HG03520 (cell line): ENCODE measurements around the gene MEF2C.
A peak's percentile ranks its signal among the peaks of the same experiment; 100 is the strongest.

ENCODE experiments used
- ATAC-seq: cut with Tn5 transposase; IDR thresholded peaks from one replicate; pipeline ENCODE4 v1.9.1; 2021; ENCODE audit warnings: mild to moderate bottlenecking, moderate library complexity; ENCODE audit not compliant: unreplicated experiment

Gene MEF2C

DNA sequence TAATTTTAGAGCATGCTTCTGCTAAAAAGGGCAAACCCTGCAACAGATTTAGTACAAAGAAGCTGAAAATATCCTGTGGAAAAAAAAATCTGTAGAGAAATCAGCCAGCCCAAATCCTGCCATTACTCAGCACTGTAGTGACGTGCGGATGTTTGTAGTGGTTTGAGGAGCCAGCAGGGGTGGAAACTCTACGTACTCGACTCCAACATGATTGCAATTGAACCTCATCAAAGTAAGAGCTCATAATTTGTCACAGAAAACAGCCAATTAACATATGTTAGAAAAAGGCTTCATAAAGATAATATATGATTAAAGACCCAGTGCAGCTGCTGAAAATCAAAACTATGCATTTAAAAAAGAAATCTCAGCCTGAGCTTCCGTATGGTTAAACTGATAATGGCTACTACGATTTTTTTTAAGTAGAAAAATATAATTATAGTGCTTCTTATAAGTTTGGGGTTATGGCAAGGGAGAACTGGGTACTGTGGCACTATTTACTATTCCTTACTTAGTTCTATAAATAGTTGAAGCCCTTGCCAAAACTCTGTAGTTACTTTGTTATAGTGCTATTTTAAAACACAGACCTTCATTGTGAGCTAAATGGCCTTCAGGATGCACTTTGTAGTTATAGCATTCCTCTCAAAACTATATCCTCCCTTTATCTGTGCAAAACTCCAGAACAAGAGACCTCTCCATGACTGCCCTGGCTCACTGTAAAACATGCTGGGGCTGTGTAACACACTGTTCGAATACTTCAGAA is 49.4 kb downstream of the MEF2C start:
- peak; percentile 35 for ATAC-seq

DNA sequence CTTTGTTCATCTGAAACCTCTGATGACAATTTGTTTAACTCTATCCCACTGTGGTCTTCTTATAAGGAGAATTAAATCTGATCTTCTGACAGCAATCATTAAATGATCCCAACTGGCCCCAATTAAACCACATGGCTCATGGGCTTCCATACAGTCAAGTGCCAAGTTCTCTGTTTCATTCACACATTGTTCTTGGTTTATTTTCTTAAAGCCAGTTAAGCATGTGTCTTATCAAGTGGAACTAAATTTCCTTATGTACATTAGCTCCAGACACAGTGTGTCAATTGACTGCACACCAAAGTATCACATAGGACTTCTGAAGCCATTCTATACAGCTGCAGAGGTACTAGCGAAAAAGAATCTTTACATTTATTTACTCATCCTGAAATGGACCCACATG is 51.2 kb downstream of the MEF2C start:
- ATAC-seq: no peak

DNA sequence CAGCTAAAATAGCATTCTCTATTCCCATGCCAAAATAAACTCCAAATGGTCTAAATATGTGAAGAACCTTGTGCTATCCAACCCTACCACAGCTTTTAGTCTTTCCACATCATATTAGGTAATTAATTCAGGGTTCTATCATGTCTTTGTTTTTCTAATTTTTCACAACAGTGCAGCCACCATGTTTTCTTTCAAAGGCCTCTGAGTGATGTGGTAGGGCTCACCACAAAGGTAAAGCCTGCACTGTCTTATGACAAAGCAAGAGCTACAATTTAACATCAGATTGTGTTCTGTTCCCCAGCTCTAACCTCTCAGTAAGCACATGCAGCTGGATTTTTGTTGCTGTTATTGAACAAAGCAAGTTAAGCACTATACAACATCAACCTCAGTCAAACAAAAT is 52.4 kb downstream of the MEF2C start:
- ATAC-seq: peak; percentile 26

DNA sequence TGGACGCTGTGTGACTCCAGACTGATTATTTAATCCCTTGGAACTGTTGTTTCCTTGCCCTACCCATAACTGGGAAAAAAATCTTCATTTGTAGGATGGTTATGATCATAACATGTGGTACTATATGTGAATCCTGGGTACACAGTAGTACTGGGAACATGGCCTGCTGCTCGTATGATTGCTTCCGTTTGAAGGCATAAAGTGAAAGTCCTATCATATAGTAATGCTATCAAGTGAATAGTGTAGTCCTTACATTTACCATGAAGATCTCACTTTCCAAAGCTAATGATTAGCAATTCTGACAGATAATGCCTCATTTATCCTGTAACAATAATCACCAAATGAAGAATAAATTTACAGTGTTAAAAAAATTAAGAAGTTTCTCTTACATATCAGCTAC is 53.2 kb downstream of the MEF2C start:
- no peak for ATAC-seq

DNA sequence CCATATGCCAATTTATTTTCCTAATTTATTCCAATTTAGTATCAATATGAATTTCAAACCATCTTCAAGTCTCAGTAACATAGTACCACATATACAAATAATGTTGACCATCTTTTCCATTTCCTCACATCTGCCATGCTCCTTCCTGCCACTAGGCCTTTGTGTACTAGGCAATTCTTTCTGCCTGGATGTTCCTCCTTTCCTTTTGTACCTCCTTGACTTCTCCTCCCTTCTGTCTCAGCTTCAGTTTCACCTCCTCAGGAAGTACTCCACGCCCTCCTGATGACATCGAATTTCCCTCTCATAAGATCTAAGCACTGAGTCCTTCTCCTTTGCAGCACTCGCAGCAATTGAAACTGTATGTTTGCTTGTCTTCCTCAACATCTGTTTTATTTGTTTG is 53.9 kb downstream of the MEF2C start:
- ATAC-seq: peak; percentile 26

DNA sequence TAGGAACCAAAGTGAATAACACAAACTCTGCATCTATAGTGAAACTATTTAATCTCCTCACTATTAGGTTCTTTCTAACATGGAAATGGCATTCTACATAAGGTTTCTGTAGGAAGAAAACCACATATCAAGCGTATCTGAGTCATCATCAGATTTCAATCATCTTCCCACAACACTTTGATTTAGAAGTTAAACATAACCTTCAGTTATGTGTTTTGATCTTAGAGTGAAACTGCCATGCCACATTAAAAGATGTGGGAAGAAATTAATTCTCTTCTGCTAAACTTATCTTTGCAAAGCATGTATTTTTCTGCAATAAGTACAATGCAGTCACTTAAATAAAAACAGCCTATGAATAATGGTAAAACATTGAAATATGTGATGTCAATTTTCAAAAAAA is 55.0 kb downstream of the MEF2C start:
- ATAC-seq: no peak

DNA sequence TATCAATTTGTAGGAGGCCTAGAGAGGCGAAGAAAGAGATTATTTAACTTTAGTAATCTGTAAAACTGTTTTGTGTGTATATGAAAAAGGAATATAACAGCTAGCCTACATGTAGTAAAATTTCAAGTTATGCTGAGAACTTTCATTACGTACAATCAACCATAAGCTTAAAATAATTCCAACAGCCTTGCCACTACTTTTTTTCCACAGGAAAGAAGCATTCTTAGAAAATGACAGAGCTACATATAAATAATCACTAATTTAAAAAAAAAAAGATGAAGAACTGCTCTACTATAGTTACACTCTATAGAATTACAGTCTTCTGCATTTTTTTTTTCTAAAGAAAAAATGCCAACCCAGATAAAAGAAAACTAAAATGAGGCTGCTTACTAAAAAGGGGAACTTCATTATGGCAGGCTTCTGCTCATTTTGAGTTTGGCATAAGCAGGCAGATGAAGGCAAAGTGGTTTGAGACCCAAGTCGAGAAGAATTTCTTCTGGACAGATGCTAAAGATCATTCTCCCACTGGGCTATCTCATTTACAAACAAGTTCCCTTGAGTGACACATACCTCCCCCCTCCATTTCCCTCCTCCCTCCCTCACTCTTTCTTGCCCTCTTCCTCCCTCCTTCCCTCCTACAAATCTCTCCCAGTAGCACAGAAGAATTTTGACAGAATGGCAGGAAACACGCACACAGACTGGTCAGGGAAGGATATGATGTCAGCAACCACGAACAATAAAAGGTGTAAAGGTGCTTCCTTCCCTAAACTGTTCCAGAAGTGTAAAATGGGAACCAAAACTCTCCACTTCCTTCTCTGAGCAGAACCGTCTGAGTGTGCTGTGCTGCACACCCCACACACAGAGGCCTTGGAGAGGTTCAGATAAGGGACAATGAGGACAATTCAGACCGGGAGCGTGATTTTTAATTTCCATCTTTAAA is 56.1 kb downstream of the MEF2C start:
- peak; percentile 44 for ATAC-seq

DNA sequence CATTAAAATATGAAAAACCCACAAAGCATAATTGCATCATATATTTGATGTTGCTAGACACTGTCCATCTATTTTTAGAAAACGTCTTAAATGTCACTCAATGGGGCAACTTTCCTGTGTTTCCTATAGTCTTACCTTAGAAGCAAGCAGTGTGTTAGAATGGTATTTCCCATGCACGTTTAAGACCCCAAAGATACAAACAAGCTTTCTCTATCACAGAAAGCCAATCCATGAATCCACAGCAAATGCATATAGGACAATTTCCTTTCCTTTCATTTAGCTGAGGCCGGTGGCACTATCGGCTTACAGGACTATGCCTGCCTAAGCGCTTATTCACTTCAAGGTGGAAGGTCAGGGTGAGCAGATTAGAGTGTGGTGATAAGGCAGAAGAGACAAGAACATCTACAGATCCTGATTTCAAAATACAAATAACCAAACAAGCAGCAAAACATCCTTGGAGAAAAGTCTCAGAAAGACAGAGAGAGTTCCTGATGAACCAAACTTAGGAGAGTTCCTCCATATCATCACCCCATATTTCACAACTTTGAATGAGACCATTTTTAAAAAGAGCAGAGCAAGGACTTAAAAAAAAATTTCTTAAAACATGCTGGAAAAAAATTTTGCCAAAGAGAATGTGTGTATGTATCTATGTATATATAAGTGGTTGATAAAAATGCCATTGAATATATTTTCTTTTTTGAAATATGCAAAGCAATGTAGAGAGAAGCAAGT is 57.2 kb downstream of the MEF2C start:
- no peak for ATAC-seq

DNA sequence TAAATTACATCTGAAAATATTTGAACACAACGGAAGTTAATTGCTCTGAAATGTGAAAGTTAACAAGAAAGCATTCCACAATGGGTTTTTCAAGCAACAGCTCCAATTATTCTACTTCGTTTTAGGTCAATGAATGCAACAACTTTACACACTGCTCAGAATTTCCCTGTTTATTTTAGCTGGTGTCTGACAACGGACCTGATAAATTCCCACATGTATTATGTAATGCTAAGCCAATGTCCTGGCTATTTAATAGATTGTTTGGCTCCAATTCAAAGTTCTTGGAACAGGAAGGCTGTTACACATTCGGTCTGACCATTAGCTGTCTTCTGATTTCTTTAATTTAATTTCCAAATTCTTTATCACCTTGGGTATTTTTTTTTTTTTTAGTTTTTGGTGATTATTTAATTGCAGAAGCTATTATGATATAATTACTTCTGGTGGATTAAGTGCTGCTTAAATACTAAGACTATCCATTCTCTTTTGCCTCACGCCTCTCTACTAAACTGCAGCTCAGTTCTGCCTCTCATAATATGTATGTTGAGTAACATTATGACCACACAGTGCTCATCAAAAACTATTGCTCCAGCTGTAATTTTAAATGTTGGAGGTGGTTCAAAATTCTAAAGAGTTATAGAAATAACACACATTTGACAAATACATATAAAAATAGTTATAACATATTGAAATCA is 57.9 kb downstream of the MEF2C start:
- no peak for ATAC-seq

DNA sequence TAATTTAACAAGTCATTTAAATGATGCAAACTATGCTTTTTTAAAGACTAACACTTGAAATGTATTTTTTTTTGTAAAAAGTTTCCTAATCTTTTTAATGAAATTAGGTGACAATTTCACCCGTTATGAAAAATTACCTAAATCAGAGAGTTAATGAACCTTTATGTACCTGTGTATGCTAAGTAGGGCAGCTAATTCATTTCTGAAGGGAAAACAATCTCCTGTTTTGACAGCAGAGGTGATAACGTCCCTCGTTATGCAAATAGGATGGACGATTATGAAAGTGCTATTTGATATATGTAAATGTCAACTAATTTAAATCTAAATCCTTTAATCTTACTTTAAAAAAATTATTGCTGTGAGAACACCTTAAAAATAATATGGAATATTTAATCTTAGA is 58.8 kb downstream of the MEF2C start:
- no peak for ATAC-seq

DNA sequence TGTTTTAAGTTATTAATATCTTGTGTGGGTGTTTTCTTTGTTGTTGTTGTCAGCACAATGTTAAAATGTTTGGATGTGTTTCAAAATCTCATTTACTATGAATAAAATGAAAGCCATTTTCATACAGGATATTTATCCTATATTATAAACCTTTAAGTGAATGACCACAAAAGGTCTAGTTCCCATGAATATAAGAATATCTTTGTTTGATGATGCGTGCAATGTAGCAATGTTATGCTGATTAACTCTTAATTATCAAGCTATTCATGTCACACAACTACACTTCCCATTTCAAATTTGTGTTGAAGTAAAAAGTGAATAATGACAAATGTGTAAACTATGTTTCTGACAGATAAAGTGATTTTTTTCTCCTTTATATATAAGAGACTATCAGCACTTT is 59.8 kb downstream of the MEF2C start:
- no peak for ATAC-seq

DNA sequence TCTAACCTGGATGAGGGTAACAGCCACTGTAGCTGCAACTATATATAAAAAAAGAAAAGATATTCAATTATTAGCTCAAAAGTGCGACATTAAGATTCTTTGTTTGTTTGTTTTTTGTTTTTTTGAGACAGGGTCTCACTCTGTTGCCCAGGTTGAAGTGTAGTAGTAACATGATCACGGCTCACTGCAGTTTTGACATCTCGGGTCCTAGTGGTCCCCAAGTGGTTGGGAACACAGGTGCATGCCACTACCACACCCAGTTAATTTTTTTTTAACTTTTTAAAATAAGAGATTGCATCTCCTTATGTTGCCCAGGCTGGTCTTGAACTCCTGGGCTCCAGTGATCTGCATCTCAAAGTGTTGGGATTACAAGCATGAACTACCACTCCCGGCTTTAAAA is 61.8 kb downstream of the MEF2C start:
- peak; percentile 37 for ATAC-seq

DNA sequence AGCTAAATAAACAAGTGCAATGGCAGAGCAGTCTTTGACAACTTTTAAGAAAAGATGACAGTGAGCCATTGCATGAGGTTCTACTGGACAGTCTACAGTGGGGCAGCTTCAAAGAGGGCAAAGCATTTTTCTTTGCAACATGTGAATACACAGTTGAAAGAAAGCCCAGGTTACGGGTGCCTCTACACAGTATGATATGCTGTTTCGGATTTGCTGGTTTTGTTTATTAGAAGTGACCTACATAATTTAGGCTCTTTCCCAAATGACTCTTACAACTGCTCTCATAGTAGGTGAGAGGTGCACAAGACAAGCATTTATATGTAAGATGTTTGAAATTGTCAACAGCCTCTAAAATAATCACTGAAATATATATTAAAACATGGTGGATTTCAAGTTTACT is 62.4 kb downstream of the MEF2C start:
- ATAC-seq: no peak

DNA sequence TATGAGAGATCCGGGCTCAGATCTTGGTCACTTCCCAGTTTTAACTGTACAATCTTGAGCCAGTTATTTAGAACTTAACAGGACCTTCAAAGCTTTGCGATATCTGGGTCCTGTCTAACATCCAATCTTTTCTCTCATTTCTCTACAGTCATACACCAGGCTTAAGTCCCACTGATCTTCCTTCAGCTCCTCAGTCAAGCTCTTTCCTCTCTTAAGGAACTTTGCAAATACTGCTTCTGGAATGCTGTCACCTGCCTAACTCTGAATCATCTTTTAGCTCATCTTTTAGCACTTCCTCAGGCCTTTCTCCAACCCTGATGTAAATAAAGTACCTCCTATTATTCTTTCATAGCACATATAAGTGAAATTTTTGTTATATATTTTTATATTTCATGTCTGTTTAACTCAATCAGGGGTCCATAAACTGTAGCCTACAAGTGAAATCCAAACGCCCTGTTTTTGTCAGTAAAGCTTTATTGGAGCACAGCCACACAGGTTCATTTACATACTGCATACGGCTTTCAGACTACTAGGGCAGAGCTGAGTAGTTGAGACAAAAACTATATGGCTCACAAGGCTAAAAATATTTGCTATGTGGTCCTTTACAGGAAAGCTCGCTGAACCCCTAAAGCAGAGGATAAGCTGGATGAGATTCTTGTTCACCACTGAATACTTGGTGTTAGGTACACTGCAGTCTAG is 63.5 kb downstream of the MEF2C start:
- no peak for ATAC-seq

DNA sequence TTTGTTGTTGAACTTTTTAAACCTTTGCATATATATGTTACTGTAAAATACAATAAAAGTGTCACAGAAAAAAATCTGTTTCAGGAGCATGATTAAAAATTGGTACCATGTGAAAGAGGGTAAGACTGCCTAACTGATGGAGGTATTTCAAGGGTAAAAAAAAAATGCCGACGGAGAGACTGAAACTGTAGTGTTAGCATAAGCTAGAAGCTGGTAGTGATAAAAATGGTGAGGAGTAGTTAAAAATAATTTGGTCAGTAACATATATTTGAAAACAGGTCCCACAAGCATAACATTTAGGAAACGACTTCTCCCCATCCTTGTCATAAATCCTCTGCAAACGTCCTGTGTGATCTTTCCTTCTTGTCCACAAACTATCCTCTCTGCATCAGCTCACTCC is 64.7 kb downstream of the MEF2C start:
- no peak for ATAC-seq

DNA sequence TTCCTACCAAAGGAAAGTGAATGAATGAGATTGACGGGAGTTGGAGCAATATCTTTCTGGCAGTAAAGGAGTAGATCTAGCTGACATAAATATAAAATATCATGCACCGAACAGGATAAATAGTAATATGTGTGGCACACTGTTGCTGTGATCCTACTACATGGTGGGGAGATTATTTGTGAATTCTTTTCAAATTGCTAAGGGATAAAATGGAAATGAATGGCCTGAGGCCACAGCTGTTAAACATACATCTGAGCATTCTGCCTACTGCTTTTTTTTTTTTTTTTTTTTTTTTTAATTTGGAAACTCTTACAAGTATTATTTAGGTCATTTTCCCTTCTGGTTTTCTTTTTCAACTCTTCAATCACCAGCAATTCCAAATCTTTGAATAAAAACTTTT is 66.8 kb downstream of the MEF2C start:
- no peak for ATAC-seq

DNA sequence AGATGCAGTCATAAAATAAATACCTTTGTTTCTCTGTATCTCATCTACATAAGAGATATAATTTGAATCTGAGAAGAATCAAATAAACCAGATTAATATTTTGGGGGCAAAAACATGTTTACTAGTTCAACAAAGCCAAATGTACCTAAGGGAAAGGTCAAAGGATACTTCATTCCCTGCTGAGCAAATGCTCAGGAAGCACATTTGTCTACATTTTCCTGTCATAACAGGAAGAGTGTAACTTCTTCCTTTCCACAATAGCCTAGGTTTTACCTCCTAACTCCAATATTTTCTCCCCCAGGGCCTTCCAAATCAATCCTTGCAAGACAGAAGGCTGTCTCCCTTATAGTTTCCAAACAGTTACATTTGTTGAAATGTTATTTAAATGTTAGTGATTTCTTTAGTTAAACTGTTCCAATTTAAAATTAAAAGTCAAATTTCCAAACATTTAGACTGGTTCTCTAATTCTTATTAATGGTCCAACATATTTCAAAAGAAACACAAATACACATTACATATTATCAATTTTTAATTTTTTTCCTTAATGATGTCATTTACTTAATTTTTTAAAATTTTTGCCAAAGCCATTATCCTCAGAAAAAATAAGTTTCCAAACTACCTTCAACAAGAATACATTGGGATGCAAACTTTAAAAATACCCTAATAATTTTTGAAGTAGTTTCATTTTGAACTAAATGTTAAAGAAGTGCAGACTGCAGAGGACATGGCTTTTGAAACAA is 67.8 kb downstream of the MEF2C start:
- ATAC-seq: no peak

DNA sequence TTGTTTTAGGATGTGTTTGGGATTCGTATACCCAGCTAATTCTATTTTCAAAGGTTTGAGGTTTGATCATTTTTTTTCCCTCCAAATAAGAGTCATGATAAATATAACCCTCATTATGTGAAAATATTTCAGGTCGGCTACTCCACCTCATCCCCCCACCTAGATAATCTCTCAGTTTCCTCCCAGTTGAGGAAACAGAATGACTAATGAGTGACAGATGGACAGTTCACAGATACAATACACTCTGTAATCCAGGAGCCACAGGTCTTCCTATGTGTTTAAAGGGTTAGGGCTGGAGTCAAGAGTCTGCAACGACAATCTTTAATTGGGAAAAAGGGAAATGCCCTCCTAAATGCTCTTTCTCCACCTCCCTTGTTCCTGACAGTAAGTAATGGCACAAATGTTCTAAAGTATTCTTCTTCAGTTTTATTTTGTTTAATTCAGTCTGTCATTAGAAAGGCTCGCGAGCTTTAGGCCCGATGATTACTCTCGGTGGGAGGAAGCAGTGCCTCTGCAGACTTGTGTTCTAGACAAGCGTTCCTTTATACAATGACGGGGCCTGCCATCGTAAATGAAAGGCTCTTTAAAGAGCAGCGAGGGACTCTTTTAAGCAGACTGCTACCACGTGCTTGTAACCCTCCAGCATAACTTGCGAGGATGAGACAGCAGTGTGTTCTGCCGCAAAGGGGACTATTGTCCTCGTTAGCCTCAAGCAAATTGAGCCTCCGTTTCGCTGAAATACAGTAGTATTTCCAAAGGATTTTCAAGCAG is 69.0 kb downstream of the MEF2C start:
- ATAC-seq: no peak

DNA sequence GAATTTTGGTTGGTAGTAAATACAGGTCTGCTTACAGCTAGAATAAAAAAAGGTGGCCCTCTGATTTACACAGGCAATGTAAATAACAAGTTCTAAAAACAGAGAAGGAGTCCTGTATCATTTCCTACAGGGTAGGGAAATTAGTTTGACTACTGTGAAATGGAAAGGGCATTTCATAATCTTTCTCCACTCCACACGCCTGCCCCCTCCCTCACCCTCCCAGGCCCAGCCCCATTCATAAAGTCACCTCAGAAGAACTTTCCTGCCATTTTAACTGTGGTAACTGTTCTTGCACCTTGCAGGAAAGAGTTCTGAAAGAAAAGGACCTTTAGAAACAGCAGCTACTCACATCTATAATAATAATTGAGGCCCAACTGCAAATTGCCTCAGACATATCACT is 69.7 kb downstream of the MEF2C start:
- no peak for ATAC-seq
